Measurements from ENCODE around the gene HGD.
A peak's percentile ranks its signal among the peaks of the same experiment; 100 is the strongest.
"Not testable (repeated sequence)": the region's sequence is repeated elsewhere in the genome, so short reads cannot be mapped to it uniquely, and the experiment has no call there.

HGD gene

GRCh38 chr3:120625159-120625586, 56.9 kb downstream of the HGD start:
- H3K4me3 ChIP-seq (ENCODE audit: control insufficient read depth, low read depth, low read length) = no peak overlapping the region
- TF ChIP-seq CTCF (conservative IDR thresholded peaks at IDR 0.05; ENCODE audit: control insufficient read depth, insufficient read depth, low read depth, low read length) = no peak
- DNase-seq (ENCODE audit: low read depth) = no peak

- H3K4me3 ChIP-seq (ENCODE audit: control insufficient read depth, low read depth, low read length) = no peak overlapping the region
- no peak for DNase-seq (ENCODE audit: low read depth)
- TF ChIP-seq CTCF (conservative IDR thresholded peaks at IDR 0.05; ENCODE audit: control insufficient read depth, insufficient read depth, low read depth, low read length) = no peak
Measured at GRCh38 chr3:120623727-120624093, 58.3 kb downstream of the HGD start.

GRCh38 chr3:120622870-120623726, 58.9 kb downstream of the HGD start:
- DNase-seq (ENCODE audit: low read depth) = peak; percentile 79
- no peak for TF ChIP-seq CTCF (conservative IDR thresholded peaks at IDR 0.05; ENCODE audit: control insufficient read depth, insufficient read depth, low read depth, low read length)
- H3K4me3 ChIP-seq (ENCODE audit: control insufficient read depth, low read depth, low read length) = no peak overlapping the region

GRCh38 chr3:120622457-120622856, 59.6 kb downstream of the HGD start:
- no peak for DNase-seq (ENCODE audit: low read depth)
- no peak for TF ChIP-seq CTCF (conservative IDR thresholded peaks at IDR 0.05; ENCODE audit: control insufficient read depth, insufficient read depth, low read depth, low read length)
- H3K4me3 ChIP-seq (ENCODE audit: control insufficient read depth, low read depth, low read length) = no peak overlapping the region

- DNase-seq (ENCODE audit: low read depth) = not testable (repeated sequence)
Measured at GRCh38 chr3:120616745-120617144, 65.3 kb downstream of the HGD start.

GRCh38 chr3:120615847-120616609, 66.0 kb downstream of the HGD start:
- peak; percentile 80 for DNase-seq (ENCODE audit: low read depth)
- no peak for TF ChIP-seq CTCF (conservative IDR thresholded peaks at IDR 0.05; ENCODE audit: control insufficient read depth, insufficient read depth, low read depth, low read length)
- no peak overlapping the region for H3K4me3 ChIP-seq (ENCODE audit: control insufficient read depth, low read depth, low read length)

More at GRCh38 chr3:120616745-120617144, 65.3 kb downstream of the HGD start:
- not testable (repeated sequence) for H3K4me3 ChIP-seq (ENCODE audit: control insufficient read depth, low read depth, low read length)

- no peak for TF ChIP-seq CTCF (conservative IDR thresholded peaks at IDR 0.05; ENCODE audit: control insufficient read depth, insufficient read depth, low read depth, low read length)
- no peak for DNase-seq (ENCODE audit: low read depth)
- no peak overlapping the region for H3K4me3 ChIP-seq (ENCODE audit: control insufficient read depth, low read depth, low read length)
Measured at GRCh38 chr3:120614765-120615164, 67.3 kb downstream of the HGD start.

All from fibroblast of mammary gland (primary cell).